Fibroblast of lung (primary cell): ENCODE results near the gene RPS6KL1.

Source experiments
- EZH2 ChIP-seq: IDR thresholded peaks from 2 replicates; pipeline ENCODE4 v1.5.1; 2012; ENCODE audit warnings: low read length, control low read depth, mild to moderate bottlenecking; ENCODE audit errors: missing control alignments
- TF ChIP-seq, protein P1 (sequence below), 2 donors: IDR thresholded peaks in 1 of 2; conservative IDR thresholded peaks in 1 of 2; 1 replicate in 1 of 2; 2 replicates in 1 of 2; pipeline ENCODE4 v1.5.1; 2011 to 2012; ENCODE audit warnings: low read length in 2 of 2, control low read depth in 1 of 2, inconsistent platforms in 1 of 2, low read depth in 1 of 2, mild to moderate bottlenecking in 1 of 2

DNA sequence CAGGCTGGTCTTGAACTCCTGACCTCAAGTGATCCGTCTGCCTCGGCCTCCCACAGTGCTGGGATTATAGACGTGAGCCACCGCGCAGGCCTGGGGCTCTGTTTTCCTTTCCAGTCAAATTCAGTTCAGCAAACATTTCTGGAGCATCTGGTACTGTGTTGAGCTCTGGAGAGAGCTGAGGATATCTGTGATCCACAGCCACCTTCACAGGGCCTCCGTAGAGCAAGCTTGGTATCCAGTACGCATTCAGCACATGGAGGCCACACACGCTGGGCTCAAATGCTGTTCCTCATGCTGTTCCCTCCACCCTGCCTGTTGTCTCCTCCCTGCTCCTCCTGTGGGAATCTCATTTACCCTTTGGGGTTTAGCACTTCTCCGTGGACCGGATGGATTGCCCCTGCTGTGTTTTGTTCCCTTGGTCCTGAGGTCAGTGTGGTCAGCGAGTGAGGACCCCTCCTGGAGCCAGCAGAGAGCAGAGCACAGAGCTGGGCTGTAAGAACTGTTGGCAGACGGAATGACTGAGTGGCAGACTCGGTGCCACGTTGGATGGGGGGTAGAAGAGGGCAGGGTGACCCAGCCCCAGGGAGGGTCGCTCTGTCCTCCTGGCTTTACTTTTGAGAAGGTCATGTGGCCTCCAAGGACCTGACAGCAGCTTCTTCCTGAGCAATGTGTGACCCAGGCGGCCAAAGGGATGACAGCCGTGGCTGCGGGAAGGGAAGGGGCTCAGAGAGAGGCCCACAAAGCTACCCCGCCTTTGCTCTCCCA lies 891 bp downstream of the RPS6KL1 start:
- TF ChIP-seq, protein P1, sequence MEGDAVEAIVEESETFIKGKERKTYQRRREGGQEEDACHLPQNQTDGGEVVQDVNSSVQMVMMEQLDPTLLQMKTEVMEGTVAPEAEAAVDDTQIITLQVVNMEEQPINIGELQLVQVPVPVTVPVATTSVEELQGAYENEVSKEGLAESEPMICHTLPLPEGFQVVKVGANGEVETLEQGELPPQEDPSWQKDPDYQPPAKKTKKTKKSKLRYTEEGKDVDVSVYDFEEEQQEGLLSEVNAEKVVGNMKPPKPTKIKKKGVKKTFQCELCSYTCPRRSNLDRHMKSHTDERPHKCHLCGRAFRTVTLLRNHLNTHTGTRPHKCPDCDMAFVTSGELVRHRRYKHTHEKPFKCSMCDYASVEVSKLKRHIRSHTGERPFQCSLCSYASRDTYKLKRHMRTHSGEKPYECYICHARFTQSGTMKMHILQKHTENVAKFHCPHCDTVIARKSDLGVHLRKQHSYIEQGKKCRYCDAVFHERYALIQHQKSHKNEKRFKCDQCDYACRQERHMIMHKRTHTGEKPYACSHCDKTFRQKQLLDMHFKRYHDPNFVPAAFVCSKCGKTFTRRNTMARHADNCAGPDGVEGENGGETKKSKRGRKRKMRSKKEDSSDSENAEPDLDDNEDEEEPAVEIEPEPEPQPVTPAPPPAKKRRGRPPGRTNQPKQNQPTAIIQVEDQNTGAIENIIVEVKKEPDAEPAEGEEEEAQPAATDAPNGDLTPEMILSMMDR (conservative IDR thresholded peaks at IDR 0.05 in 1 of 2, IDR thresholded peaks at IDR 0.05 in 1 of 2; ENCODE audit: low read depth in 1 of 2, low read length in 2 of 2): no peak
- TF ChIP-seq EZH2: no peak
